AG04449 (cell line): ENCODE measurements around the gene DENND4C.
"Not testable (repeated sequence)": the region's sequence is repeated elsewhere in the genome, so short reads cannot be mapped to it uniquely, and the experiment has no call there.

Experiments
- CTCF ChIA-PET: fragments of 350-600 bp; formaldehyde crosslinking; extraction: SDS; loops from one replicate; lab custom pipeline; 2021; ENCODE audit warnings: antibody characterized with exemption; lab: Yijun Ruan, JAX
- POLR2A ChIA-PET: fragments of 400-600, 350-600 bp; formaldehyde crosslinking; extraction: SDS; loops from one replicate; lab custom pipeline; 2020; ENCODE audit warnings: antibody characterized with exemption, inconsistent platforms; lab: Yijun Ruan, JAX
- DNase-seq: peaks from one replicate; pipeline ENCODE4 v3.0.0-alpha.2; 2010; ENCODE audit warnings: low read depth, low spot score
- H3K4me3 ChIP-seq: 2 replicates; pipeline ENCODE4 v1.5.1; 2011; ENCODE audit warnings: low read depth, mild to moderate bottlenecking, control low read depth, low read length
- TF ChIP-seq, protein P1 (sequence below): IDR thresholded peaks from one replicate; pipeline ENCODE4 v1.5.1; 2011; ENCODE audit warnings: mild to moderate bottlenecking, moderate library complexity, low read length, control low read depth, inconsistent platforms; ENCODE audit not compliant: insufficient read depth; ENCODE audit errors: missing control alignments

Gene DENND4C

GRCh38 chr9:19186232-19186631 lies 44.3 kb upstream of the DENND4C start:
- no peak overlapping the region for H3K4me3 ChIP-seq
- ChIA-PET CTCF (interaction anchor here (1.1 to 2.5 kb wide), 3 partner anchors 10 to 137 kb away, joined by 3 to 8 read pairs (median 3); partner anchors contain the start of gene RRAGA), POLR2A (no interaction called here)
- no peak for DNase-seq
- TF ChIP-seq, protein P1, sequence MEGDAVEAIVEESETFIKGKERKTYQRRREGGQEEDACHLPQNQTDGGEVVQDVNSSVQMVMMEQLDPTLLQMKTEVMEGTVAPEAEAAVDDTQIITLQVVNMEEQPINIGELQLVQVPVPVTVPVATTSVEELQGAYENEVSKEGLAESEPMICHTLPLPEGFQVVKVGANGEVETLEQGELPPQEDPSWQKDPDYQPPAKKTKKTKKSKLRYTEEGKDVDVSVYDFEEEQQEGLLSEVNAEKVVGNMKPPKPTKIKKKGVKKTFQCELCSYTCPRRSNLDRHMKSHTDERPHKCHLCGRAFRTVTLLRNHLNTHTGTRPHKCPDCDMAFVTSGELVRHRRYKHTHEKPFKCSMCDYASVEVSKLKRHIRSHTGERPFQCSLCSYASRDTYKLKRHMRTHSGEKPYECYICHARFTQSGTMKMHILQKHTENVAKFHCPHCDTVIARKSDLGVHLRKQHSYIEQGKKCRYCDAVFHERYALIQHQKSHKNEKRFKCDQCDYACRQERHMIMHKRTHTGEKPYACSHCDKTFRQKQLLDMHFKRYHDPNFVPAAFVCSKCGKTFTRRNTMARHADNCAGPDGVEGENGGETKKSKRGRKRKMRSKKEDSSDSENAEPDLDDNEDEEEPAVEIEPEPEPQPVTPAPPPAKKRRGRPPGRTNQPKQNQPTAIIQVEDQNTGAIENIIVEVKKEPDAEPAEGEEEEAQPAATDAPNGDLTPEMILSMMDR: no peak

DNA sequence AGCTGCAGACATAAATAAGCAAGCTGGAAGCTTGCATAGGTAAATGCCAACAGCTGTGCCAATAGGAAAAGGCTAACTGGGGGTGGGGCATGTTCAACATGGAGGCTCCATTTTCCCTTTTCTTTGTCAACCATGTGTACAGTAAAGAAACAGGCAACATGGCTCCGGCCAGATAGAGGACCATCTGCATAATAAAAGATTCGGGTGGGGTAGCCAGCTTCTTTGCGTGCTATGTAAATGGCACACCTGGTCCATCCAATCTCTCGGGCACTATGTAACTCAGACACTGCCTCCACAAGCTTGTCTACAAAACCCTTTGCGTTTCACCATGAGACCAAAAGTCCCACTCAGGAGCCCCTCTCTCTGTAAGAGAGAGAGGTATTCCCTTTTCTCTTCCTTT lies 41.7 kb upstream of the DENND4C start:
- H3K4me3 ChIP-seq: no peak overlapping the region
- TF ChIP-seq, protein P1: no peak
- CTCF ChIA-PET: no interaction called here
- no peak for DNase-seq
- POLR2A ChIA-PET: no interaction called here

- TF ChIP-seq, protein P1: no peak
- CTCF ChIA-PET: no interaction called here
- H3K4me3 ChIP-seq: no peak overlapping the region
- no peak for DNase-seq
- POLR2A ChIA-PET: no interaction called here
These were observed 38.1 kb upstream of the DENND4C start for GRCh38 chr9:19192202-19193028.

DNA sequence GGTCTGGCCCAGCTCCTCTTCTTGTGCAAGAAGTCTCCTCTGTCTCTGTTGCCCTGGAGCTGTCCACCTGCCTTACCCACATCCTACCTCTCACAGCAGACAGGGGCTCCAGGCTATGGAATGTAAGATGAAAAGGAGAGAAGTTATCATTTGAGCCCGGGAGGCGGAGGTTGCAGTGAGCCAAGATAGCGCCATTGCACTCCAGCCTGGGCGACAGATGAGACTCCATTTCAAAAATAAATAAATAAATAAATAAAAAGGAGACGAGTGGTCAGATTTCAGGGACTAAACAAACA lies 37.5 kb upstream of the DENND4C start:
- ChIA-PET CTCF (no interaction called here), POLR2A (no interaction called here)
- DNase-seq: no peak
- H3K4me3 ChIP-seq: no peak overlapping the region
- TF ChIP-seq, protein P1: no peak

- DNase-seq, POLR2A ChIA-PET, H3K4me3 ChIP-seq: not testable (repeated sequence)
- CTCF ChIA-PET: interaction anchor here (1.6 kb wide), 1 partner anchor 19 kb away, joined by 4 read pairs; no protein-coding TSS in a partner anchor
These were observed 37.0 kb upstream of the DENND4C start for GRCh38 chr9:19193358-19193973.

GRCh38 chr9:19198406-19198805 lies 32.1 kb upstream of the DENND4C start:
- no peak for DNase-seq
- TF ChIP-seq, protein P1: no peak
- ChIA-PET CTCF (interaction anchor here (1.2 to 2.1 kb wide), 2 partner anchors 24 to 149 kb away, joined by 3 to 6 read pairs; partner anchors contain the start of gene RRAGA), POLR2A (no interaction called here)
- no peak overlapping the region for H3K4me3 ChIP-seq
